NCI-H1092 (cell line): ENCODE results near the gene SLC9A1.

Experiments used
- DNase-seq: peaks from one replicate; lab custom pipeline; 2025; lab: John Stamatoyannopoulos, UW

Gene SLC9A1

GRCh38 chr1:27070390-27071048, 84.4 kb downstream of the SLC9A1 start:
- DNase-seq = no peak

DNA sequence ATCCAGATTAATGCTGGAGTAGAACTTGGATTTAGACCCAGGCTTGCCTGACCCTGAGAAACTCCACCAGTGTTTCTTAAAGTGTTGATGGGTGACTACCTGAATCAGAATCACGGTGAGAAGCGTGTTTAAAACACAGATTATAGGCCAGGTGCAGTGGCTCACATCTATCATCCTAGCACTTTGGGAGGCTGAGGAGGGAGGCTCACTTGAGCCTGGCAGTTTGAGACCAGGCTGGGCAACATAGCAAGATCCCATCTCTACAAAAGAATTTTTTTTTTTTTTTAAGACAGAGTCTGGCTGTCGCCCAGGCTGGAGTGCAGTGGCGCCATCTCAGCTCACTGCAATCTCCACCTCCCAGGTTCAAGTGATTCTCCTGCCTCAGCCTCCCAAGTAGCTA, 86.0 kb downstream of the SLC9A1 start:
- no peak for DNase-seq

GRCh38 chr1:27065999-27066630, 88.8 kb downstream of the SLC9A1 start:
- no peak for DNase-seq

- DNase-seq = no peak
These were observed 94.0 kb downstream of the SLC9A1 start for GRCh38 chr1:27060891-27061290.

GRCh38 chr1:27058966-27059669, 95.8 kb downstream of the SLC9A1 start:
- DNase-seq = no peak

- DNase-seq = peak; percentile 38
These were observed 96.9 kb downstream of the SLC9A1 start for GRCh38 chr1:27057801-27058625.

- no peak for DNase-seq
These were observed 97.5 kb downstream of the SLC9A1 start for GRCh38 chr1:27057389-27057788.

GRCh38 chr1:27053977-27054753, 100.8 kb downstream of the SLC9A1 start:
- no peak for DNase-seq

- no peak for DNase-seq
These were observed 102.4 kb downstream of the SLC9A1 start for GRCh38 chr1:27052527-27052926.

- no peak for DNase-seq
These were observed 105.3 kb downstream of the SLC9A1 start for GRCh38 chr1:27049607-27050006.

- no peak for DNase-seq
These were observed 105.8 kb downstream of the SLC9A1 start for GRCh38 chr1:27049100-27049499.
